Cardiac muscle cell (in vitro differentiated cells and primary cell): Measurements from ENCODE around the gene BBS7. TPM values are rescaled to one million over a fixed set of nuclear protein-coding genes. Genes with fewer than 3 reads are reported as not detected.

Experiments used
- DNase-seq, 2 donors: peaks; one replicate each; pipeline versions ENCODE4 v3.0.0 to v3.0.0-alpha.2; 2010 to 2017; ENCODE audit warnings: low read depth in 1 of 2, low spot score in 1 of 2
- H3K27ac ChIP-seq: fragments of 200-600 bp; sonication (generic); 2 replicates; pipeline ENCODE4 v1.5.1; 2016
- H3K27me3 ChIP-seq: fragments of 200-600 bp; sonication (generic); 2 replicates; pipeline ENCODE4 v1.6.0; 2016; ENCODE audit warnings: control low read depth
- H3K36me3 ChIP-seq: fragments of 200-600 bp; sonication (generic); 2 replicates; pipeline ENCODE4 v1.5.1; 2016; ENCODE audit warnings: control low read depth
- H3K4me1 ChIP-seq: fragments of 200-600 bp; sonication (generic); 2 replicates; pipeline ENCODE4 v1.8.1; 2017; ENCODE audit warnings: low read depth, mild to moderate bottlenecking, mixed run types
- H3K4me3 ChIP-seq: fragments of 200-600 bp; sonication (generic); 2 replicates; pipeline ENCODE4 v1.5.1; 2016; ENCODE audit warnings: mild to moderate bottlenecking
- H3K9me3 ChIP-seq: fragments of 200-600 bp; sonication (generic); 2 replicates; pipeline ENCODE4 v1.5.1; 2017; ENCODE audit warnings: low read depth, mild to moderate bottlenecking, control low read depth
- polyA plus RNA-seq: library from polyadenylated mRNA; unstranded; fragments of >200 nt; fragmentation: Nextera tagmentation; extraction: Ambion mirVana; gene quantifications from 2 replicates; pipeline ENCODE4 v1.2.1, GENCODE V29; 2016
- total RNA-seq: library from RNA; depleted of rRNA; stranded (reverse); fragments of >200 nt; gene quantifications from 2 replicates; pipeline ENCODE4 v1.2.3, GENCODE V29; 2016
- TF ChIP-seq, protein P1 (sequence below): IDR thresholded peaks from 2 replicates; pipeline ENCODE4 v1.5.1; 2012; ENCODE audit warnings: low read depth, mild to moderate bottlenecking, low read length

Gene BBS7
- total and polyA plus RNA-seq, 2 experiments from 2014 or later = 12.9 to 22.7 TPM

DNA sequence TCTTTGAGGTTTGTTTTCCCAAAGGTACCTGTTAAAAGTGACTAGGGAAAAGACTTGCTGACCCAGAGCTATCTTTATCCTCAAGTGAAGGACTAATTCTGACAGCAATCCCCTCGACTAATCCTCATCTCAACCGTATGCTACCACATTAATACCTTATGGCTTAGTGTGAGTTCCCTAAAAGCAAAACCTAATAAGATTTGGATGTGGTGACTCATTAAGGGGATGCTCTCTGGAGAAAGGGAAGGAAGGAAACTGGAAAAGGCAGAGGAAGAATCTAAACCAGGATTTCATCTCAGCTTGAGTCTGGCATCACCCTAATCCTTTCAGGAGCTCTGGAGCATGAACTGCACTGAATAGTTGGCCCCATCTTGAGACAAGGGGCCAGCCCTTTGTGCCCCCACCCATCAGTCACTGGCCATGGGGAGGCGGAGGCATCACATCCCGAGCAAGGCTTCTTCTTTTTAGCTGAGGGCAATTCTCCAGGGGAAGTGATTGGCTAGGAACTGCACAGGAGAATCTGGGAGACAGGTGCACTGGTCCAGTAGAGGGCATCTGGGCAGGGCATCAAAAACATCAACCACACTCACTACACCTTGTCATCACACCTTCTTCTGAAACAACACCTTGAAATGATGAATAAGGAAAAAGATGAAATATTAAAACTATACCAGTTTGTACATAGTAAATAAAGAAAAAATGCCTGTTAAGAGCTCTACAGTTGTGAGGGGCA lies 6.9 kb upstream of the BBS7 start:
- Histone ChIP-seq H3K27ac (no peak overlapping the region), H3K27me3 (no peaks in the 10 kb centered on the region), H3K4me3 (no peak overlapping the region), H3K9me3 (no peaks in the 10 kb centered on the region), H3K4me1 (peaks cover 6% of the 10 kb centered on the region), H3K36me3 (peaks cover 22% of the 10 kb centered on the region)
- no peak for DNase-seq
- TF ChIP-seq, protein P1, sequence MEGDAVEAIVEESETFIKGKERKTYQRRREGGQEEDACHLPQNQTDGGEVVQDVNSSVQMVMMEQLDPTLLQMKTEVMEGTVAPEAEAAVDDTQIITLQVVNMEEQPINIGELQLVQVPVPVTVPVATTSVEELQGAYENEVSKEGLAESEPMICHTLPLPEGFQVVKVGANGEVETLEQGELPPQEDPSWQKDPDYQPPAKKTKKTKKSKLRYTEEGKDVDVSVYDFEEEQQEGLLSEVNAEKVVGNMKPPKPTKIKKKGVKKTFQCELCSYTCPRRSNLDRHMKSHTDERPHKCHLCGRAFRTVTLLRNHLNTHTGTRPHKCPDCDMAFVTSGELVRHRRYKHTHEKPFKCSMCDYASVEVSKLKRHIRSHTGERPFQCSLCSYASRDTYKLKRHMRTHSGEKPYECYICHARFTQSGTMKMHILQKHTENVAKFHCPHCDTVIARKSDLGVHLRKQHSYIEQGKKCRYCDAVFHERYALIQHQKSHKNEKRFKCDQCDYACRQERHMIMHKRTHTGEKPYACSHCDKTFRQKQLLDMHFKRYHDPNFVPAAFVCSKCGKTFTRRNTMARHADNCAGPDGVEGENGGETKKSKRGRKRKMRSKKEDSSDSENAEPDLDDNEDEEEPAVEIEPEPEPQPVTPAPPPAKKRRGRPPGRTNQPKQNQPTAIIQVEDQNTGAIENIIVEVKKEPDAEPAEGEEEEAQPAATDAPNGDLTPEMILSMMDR = no peak

DNA sequence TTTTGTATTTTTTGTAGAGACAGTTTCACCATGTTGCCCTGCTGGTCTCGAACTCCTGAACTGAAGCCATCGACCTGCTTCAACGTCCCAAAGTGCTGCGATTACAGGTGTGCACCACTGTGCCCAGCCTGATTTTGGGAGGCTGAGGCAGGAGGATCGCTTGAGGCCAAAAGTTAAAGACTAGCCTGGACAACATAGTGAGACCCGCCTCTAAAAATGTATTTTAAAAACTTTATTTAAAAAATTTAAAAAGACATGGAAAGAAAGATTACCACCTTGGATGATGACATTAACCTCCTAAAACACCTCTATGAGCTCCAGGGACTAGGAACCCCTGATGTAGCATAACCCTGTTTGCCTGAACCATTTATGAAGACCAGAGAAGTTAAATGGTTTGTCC lies 5.8 kb upstream of the BBS7 start:
- Histone ChIP-seq H3K9me3 (no peaks in the 10 kb centered on the region), H3K4me1 (peaks cover 6% of the 10 kb centered on the region), H3K27ac (no peak overlapping the region), H3K27me3 (no peaks in the 10 kb centered on the region), H3K36me3 (peaks cover 16% of the 10 kb centered on the region), H3K4me3 (no peak overlapping the region)
- DNase-seq = no peak
- TF ChIP-seq, protein P1 = no peak

DNA sequence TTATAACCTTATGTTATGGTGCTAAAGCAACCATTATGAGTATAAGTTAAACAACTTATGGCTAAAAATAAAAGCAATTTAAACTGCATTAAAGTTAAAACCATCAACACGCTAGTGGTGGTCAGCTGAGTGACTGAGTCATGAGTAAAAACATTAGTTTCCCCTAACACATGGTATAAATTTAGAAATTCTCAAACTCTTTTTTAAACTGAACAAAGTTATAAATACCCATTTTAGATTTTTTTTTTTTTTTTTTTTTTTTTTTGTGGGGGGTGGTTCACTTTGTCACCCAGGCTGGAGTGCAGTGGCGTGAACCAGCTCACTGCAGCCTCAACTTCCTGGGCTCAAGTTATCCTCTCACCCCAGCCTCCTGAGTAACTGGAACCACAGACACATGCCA lies 5.4 kb upstream of the BBS7 start:
- Histone ChIP-seq H3K4me1 (peaks cover 6% of the 10 kb centered on the region), H3K27me3 (no peaks in the 10 kb centered on the region), H3K36me3 (peaks cover 16% of the 10 kb centered on the region), H3K27ac (no peak overlapping the region), H3K9me3 (no peaks in the 10 kb centered on the region), H3K4me3 (no peak overlapping the region)
- TF ChIP-seq, protein P1 = no peak
- DNase-seq = no peak

DNA sequence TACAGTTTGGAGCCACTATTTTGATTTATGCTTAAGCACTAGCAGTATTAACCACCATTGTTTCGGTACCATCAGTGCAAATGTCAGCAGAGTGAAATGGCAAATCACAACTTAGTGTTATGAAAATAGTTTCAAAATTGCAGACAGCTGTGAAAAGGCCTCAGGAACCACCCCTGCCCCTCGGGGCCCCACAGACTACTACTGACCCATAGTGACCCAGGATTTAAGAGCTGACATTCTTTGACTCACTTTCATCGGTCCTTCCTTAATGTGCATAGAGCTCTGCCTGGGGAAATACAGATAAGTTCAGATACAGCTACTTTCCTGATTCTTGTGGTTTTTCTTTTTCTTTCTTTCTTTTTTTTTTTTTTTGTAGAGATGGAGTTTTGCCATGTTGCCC lies 3.3 kb upstream of the BBS7 start:
- H3K4me1 ChIP-seq = peaks cover 6% of the 10 kb centered on the region
- H3K36me3 ChIP-seq = peaks cover 6% of the 10 kb centered on the region
- TF ChIP-seq, protein P1 = no peak
- H3K27me3 ChIP-seq = no peaks in the 10 kb centered on the region
- H3K27ac ChIP-seq = no peak overlapping the region
- DNase-seq = no peak
- no peaks in the 10 kb centered on the region for H3K9me3 ChIP-seq
- H3K4me3 ChIP-seq = no peak overlapping the region

DNA sequence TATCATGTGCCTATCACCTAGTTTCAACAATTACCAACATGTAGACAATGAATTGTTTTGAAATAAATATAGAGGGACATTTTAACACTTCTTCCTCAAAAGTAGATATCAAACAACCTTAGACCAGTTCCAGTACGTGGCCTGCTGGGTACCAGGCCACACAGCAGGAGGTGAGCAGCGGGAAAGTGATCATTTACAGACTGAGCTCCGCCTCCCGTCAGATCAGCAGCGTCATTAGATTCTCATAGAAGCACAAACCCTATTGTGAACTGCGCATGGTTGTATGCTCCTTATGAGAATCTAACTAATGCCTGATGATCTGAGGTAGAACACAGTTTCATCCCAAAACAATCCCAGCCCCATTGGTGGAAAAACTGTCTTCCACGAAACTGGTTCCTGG lies 6.5 kb downstream of the BBS7 start:
- TF ChIP-seq, protein P1 = no peak
- no peak for DNase-seq
- no peaks in the 10 kb centered on the region for H3K27me3 ChIP-seq
- no peaks in the 10 kb centered on the region for H3K4me1 ChIP-seq
- no peak overlapping the region for H3K27ac ChIP-seq
- no peak overlapping the region for H3K4me3 ChIP-seq
- no peaks in the 10 kb centered on the region for H3K9me3 ChIP-seq
- peaks cover 14% of the 10 kb centered on the region for H3K36me3 ChIP-seq
